Cardiac fibroblast (primary cell): ENCODE results near the gene ABHD3.

Experiments
- DNase-seq, 2 donors: peaks; one replicate each; pipeline versions ENCODE4 v3.0.0 to v3.0.0-alpha.2; 2010; ENCODE audit warnings: low read depth in 2 of 2
- H3K4me3 ChIP-seq, 2 donors: replicated peaks in 1 of 2; 1 replicate in 1 of 2; 2 replicates in 1 of 2; pipeline ENCODE4 v1.5.1; 2011; ENCODE audit warnings: low read depth in 2 of 2, low read length in 2 of 2, mild to moderate bottlenecking in 2 of 2, moderate library complexity in 1 of 2
- TF ChIP-seq, protein P1 (sequence below): IDR thresholded peaks from one replicate; pipeline ENCODE4 v1.5.1; 2011; ENCODE audit warnings: low read depth, mild to moderate bottlenecking, low read length, inconsistent platforms

The ABHD3 gene

GRCh38 chr18:21604671-21605070, 99.9 kb downstream of the ABHD3 start:
- TF ChIP-seq, protein P1, sequence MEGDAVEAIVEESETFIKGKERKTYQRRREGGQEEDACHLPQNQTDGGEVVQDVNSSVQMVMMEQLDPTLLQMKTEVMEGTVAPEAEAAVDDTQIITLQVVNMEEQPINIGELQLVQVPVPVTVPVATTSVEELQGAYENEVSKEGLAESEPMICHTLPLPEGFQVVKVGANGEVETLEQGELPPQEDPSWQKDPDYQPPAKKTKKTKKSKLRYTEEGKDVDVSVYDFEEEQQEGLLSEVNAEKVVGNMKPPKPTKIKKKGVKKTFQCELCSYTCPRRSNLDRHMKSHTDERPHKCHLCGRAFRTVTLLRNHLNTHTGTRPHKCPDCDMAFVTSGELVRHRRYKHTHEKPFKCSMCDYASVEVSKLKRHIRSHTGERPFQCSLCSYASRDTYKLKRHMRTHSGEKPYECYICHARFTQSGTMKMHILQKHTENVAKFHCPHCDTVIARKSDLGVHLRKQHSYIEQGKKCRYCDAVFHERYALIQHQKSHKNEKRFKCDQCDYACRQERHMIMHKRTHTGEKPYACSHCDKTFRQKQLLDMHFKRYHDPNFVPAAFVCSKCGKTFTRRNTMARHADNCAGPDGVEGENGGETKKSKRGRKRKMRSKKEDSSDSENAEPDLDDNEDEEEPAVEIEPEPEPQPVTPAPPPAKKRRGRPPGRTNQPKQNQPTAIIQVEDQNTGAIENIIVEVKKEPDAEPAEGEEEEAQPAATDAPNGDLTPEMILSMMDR, result no peak
- peak in 1 of 2 donors; percentile 13 for DNase-seq
- H3K4me3 ChIP-seq, result no peak overlapping the region

- no peak overlapping the region for H3K4me3 ChIP-seq
- TF ChIP-seq, protein P1, result no peak
- DNase-seq, result no peak
These were observed 102.3 kb downstream of the ABHD3 start for GRCh38 chr18:21602299-21602587.
